ENCODE results near the gene TMPRSS6. TPM values are rescaled to one million over a fixed set of nuclear protein-coding genes. Genes with fewer than 3 reads are reported as not detected.

The TMPRSS6 gene
- total and polyA plus RNA-seq, 2 of the 13 experiments (the other 11 are each of a cell fraction or from before 2014, with no cell fraction given), result 4.2 to 4.8 TPM

DNA sequence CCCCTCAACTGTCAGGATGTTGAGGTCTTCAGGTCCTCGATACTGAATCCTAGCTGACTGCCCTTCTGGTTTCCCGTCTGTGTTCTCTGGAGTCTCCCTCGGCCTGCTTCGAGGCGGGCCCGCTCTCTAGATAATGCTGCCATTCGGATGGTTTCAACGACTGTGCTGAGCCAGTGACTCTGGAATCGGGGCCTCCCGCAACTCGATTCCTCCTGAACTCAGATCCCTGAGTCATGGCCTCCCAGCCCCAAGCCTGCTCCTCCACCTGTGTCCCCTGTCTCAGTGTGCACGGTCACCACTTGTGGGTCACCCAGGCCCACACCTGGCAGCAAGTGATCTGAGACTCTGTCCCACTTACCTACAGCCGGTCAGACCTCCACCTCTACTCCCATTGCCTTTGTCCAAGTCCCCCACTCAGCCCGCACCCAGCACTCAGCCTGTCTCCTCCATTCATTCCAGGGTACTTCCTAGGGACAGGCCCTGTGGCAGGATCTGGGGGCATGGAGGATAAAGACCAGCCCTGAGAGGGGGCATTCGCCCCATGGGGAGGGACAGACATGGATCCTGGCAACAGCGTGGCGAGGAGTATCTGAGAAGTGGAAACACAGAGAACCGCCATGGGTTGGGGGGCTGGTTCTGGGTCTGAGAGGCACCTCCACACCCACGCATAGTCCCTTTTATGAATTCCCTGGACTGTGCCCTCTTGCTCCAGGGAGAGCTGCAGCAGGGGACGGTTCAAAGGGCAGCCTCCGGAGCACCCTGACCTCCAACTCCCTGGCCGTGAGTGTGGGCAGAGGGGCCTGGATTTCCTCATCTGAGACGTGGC is 75.7 kb downstream of the TMPRSS6 start (continued):
- TF ChIP-seq MYC (CRISPR knock-in tag; IDR thresholded peaks at IDR 0.05; ENCODE audit: borderline replicate concordance) (peak; percentile 70; the same call in 1 of the 2 replicates), TCF7 (IDR thresholded peaks at IDR 0.05; ENCODE audit: low read depth) (peak; percentile 28; the same call in 1 of the 2 replicates), SAP130 (CRISPR knock-in tag; IDR thresholded peaks at IDR 0.05; ENCODE audit: low read depth) (peak; percentile 43), U2AF1 (optimal IDR thresholded peaks at IDR 0.05; ENCODE audit: low read depth, low read length) (no peak), MYNN (CRISPR knock-in tag; IDR thresholded peaks at IDR 0.05; ENCODE audit: low read depth) (no peak), BORCS8-MEF2B (CRISPR knock-in tag; IDR thresholded peaks at IDR 0.05) (peak; percentile 30; the same call in 1 of the 2 replicates), FOXA1 (IDR thresholded peaks at IDR 0.05) (no peak), FOXA1 (CRISPR knock-in tag; IDR thresholded peaks at IDR 0.05) (no peak), PHF21A (CRISPR knock-in tag; IDR thresholded peaks at IDR 0.05) (peak; percentile 88), POLR2A (IDR thresholded peaks at IDR 0.05; ENCODE audit: insufficient read depth in 1 of 2, low read depth in 2 of 2, low read length in 2 of 2) (peak; percentile 40 to 65), ZNF788 (CRISPR knock-in tag; IDR thresholded peaks at IDR 0.05; ENCODE audit: borderline replicate concordance) (no peak; the same call in 1 of the 2 replicates), NFKB2 (CRISPR knock-in tag; IDR thresholded peaks at IDR 0.05; ENCODE audit: borderline replicate concordance) (peak; percentile 38; the same call in 1 of the 2 replicates), ZNF790 (CRISPR knock-in tag; IDR thresholded peaks at IDR 0.05; ENCODE audit: borderline replicate concordance) (no peak), EP300 (IDR thresholded peaks at IDR 0.05; ENCODE audit: low read depth in 2 of 2, low read length in 2 of 2) (peak in 1 of 2 experiments; percentile 78; a peak in 2 of 4 replicates), EP300 (CRISPR knock-in tag; IDR thresholded peaks at IDR 0.05; ENCODE audit: borderline replicate concordance) (peak; percentile 47; the same call in 1 of the 2 replicates), SRSF4 (IDR thresholded peaks at IDR 0.05; ENCODE audit: low read depth, low read length, poor library complexity, severe bottlenecking) (no peak), TOPORS (CRISPR knock-in tag; IDR thresholded peaks at IDR 0.05) (no peak)
- TF ChIP-seq, protein P1, sequence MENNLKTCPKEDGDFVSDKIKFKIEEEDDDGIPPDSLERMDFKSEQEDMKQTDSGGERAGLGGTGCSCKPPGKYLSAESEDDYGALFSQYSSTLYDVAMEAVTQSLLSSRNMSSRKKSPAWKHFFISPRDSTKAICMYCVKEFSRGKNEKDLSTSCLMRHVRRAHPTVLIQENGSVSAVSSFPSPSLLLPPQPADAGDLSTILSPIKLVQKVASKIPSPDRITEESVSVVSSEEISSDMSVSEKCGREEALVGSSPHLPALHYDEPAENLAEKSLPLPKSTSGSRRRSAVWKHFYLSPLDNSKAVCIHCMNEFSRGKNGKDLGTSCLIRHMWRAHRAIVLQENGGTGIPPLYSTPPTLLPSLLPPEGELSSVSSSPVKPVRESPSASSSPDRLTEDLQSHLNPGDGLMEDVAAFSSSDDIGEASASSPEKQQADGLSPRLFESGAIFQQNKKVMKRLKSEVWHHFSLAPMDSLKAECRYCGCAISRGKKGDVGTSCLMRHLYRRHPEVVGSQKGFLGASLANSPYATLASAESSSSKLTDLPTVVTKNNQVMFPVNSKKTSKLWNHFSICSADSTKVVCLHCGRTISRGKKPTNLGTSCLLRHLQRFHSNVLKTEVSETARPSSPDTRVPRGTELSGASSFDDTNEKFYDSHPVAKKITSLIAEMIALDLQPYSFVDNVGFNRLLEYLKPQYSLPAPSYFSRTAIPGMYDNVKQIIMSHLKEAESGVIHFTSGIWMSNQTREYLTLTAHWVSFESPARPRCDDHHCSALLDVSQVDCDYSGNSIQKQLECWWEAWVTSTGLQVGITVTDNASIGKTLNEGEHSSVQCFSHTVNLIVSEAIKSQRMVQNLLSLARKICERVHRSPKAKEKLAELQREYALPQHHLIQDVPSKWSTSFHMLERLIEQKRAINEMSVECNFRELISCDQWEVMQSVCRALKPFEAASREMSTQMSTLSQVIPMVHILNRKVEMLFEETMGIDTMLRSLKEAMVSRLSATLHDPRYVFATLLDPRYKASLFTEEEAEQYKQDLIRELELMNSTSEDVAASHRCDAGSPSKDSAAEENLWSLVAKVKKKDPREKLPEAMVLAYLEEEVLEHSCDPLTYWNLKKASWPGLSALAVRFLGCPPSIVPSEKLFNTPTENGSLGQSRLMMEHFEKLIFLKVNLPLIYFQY (CRISPR knock-in tag; IDR thresholded peaks at IDR 0.05; ENCODE audit: borderline replicate concordance), result peak; percentile 21; the same call in 1 of the 2 replicates
- TF ChIP-seq, protein P2, sequence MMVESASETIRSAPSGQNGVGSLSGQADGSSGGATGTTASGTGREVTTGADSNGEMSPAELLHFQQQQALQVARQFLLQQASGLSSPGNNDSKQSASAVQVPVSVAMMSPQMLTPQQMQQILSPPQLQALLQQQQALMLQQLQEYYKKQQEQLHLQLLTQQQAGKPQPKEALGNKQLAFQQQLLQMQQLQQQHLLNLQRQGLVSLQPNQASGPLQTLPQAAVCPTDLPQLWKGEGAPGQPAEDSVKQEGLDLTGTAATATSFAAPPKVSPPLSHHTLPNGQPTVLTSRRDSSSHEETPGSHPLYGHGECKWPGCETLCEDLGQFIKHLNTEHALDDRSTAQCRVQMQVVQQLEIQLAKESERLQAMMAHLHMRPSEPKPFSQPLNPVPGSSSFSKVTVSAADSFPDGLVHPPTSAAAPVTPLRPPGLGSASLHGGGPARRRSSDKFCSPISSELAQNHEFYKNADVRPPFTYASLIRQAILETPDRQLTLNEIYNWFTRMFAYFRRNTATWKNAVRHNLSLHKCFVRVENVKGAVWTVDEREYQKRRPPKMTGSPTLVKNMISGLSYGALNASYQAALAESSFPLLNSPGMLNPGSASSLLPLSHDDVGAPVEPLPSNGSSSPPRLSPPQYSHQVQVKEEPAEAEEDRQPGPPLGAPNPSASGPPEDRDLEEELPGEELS (CRISPR knock-in tag; IDR thresholded peaks at IDR 0.05), result peak; percentile 63; the same call in 1 of the 2 replicates
- TF ChIP-seq, protein P3, sequence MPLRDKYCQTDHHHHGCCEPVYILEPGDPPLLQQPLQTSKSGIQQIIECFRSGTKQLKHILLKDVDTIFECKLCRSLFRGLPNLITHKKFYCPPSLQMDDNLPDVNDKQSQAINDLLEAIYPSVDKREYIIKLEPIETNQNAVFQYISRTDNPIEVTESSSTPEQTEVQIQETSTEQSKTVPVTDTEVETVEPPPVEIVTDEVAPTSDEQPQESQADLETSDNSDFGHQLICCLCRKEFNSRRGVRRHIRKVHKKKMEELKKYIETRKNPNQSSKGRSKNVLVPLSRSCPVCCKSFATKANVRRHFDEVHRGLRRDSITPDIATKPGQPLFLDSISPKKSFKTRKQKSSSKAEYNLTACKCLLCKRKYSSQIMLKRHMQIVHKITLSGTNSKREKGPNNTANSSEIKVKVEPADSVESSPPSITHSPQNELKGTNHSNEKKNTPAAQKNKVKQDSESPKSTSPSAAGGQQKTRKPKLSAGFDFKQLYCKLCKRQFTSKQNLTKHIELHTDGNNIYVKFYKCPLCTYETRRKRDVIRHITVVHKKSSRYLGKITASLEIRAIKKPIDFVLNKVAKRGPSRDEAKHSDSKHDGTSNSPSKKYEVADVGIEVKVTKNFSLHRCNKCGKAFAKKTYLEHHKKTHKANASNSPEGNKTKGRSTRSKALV (CRISPR knock-in tag; IDR thresholded peaks at IDR 0.05), result no peak
